ENCODE measurements around the gene CIDEB.
A peak's percentile ranks its signal among the peaks of the same experiment; 100 is the strongest.

The CIDEB gene

DNA sequence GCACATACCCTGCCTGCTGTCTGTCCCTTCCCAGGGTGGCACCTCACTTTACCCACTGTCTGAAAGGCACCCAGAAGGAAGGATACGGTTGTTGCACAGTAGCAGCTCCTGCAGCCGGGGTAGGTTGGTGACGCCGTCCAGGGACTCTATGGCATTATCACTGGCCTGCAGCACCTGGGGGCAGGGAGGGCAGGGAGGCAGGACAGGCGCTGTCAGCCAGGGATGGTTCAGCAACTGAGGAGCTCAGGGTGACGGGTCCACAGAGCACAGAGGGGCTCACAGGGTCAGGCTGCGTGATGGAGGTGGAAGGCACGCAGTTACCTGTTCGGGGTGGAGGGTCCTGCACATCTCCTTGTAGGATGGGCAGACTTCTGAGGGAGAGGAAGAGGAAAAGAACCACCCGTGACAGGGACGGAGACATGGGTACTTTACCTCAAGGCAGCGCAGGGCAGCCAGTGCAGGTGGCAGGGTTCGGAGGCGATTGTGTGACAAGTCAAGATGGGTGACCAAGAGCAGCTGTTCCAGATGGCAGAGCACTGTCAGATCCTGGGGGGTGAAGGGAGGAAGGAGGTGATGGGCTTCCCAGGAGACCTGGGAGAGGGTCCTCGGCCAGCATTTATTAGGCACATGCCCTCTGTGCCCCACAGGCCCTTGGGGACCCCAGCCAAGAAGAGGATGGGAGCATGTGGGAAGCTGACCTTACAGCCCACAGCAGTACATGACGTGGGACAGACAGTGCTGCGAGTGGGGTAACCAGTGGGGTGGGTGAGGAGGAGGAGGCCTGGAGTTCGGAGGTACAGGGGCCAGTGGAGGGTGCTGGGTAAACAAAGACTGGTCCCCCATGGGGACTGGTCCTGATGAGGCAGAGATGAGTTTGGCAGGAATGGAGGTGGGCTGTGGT, 41.2 kb downstream of the CIDEB start:
- Histone ChIP-seq H3K4me1 (ENCODE audit: insufficient read depth, poor library complexity, severe bottlenecking) (peaks cover 20% of the 10 kb centered on the region), H3K27me3 (ENCODE audit: insufficient read depth, poor library complexity, severe bottlenecking) (no peaks in the 10 kb centered on the region), H3K27ac (ENCODE audit: poor library complexity, severe bottlenecking) (peak overlapping the region; percentile 88), H3K36me3 (ENCODE audit: low read depth) (peaks cover 34% of the 10 kb centered on the region), H3K4me3 (ENCODE audit: severe bottlenecking) (no peak overlapping the region), H3K9me3 (ENCODE audit: severe bottlenecking) (no peaks in the 10 kb centered on the region)
- no peak for ATAC-seq (ENCODE audit: low read depth)
- TF ChIP-seq, protein P1, sequence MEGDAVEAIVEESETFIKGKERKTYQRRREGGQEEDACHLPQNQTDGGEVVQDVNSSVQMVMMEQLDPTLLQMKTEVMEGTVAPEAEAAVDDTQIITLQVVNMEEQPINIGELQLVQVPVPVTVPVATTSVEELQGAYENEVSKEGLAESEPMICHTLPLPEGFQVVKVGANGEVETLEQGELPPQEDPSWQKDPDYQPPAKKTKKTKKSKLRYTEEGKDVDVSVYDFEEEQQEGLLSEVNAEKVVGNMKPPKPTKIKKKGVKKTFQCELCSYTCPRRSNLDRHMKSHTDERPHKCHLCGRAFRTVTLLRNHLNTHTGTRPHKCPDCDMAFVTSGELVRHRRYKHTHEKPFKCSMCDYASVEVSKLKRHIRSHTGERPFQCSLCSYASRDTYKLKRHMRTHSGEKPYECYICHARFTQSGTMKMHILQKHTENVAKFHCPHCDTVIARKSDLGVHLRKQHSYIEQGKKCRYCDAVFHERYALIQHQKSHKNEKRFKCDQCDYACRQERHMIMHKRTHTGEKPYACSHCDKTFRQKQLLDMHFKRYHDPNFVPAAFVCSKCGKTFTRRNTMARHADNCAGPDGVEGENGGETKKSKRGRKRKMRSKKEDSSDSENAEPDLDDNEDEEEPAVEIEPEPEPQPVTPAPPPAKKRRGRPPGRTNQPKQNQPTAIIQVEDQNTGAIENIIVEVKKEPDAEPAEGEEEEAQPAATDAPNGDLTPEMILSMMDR (IDR thresholded peaks at IDR 0.05; ENCODE audit: poor library complexity, severe bottlenecking), result no peak
- DNase-seq (ENCODE audit: low spot score), result no peak

DNA sequence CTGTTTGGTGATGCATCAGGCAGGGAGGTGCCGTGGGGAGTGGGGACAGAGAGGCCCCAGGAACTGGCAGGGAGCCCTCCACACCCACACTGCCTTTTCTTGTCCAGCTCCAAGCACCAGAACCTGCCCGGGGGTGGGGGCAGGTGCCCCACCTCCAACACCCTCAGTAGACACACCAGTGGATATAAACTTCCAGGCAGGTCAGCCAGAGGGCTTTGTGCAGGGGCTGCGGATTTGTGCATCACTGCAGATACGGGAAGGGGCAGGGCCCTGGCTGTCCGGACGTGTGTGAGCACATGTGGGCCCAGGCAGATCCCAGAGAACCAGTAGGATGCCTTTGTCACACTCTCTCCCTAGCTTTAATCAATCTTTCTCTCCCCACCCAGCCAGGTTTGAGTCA, 43.5 kb downstream of the CIDEB start:
- Histone ChIP-seq H3K4me1 (ENCODE audit: insufficient read depth, poor library complexity, severe bottlenecking) (peaks cover 23% of the 10 kb centered on the region), H3K27me3 (ENCODE audit: insufficient read depth, poor library complexity, severe bottlenecking) (no peaks in the 10 kb centered on the region), H3K36me3 (ENCODE audit: low read depth) (peaks cover 34% of the 10 kb centered on the region), H3K9me3 (ENCODE audit: severe bottlenecking) (no peaks in the 10 kb centered on the region), H3K27ac (ENCODE audit: poor library complexity, severe bottlenecking) (peak overlapping the region; percentile 88), H3K4me3 (ENCODE audit: severe bottlenecking) (no peak overlapping the region)
- TF ChIP-seq, protein P1 (IDR thresholded peaks at IDR 0.05; ENCODE audit: poor library complexity, severe bottlenecking), result no peak
- ATAC-seq (ENCODE audit: low read depth) (peak; percentile 73), DNase-seq (ENCODE audit: low spot score) (no peak)

DNA sequence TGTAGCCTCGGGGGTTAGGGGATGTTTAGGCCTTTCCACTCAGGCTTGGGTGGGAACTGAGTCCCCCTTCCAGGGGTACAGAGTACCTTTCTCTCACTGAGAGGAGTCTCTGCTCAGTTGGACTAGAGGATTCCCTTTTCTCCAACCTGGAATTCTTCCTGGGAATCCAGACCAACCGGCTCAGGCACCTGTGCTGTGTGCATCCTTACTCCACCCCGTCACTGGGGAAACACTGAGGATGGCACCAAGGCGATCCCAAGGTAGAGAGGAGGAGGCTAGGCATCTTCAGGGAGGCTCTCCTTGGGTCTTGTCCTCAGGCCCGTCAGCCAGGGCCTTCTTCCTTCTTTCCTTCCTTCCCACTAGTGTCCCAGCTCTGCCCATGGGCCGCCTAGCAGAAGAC, 43.9 kb downstream of the CIDEB start:
- H3K36me3 ChIP-seq (ENCODE audit: low read depth), result peaks cover 31% of the 10 kb centered on the region
- H3K27ac ChIP-seq (ENCODE audit: poor library complexity, severe bottlenecking), result peak overlapping the region; percentile 88
- DNase-seq (ENCODE audit: low spot score), result no peak
- ATAC-seq (ENCODE audit: low read depth), result peak; percentile 11
- H3K4me1 ChIP-seq (ENCODE audit: insufficient read depth, poor library complexity, severe bottlenecking), result peaks cover 28% of the 10 kb centered on the region
- H3K27me3 ChIP-seq (ENCODE audit: insufficient read depth, poor library complexity, severe bottlenecking), result no peaks in the 10 kb centered on the region
- TF ChIP-seq, protein P1 (IDR thresholded peaks at IDR 0.05; ENCODE audit: poor library complexity, severe bottlenecking), result no peak
- H3K9me3 ChIP-seq (ENCODE audit: severe bottlenecking), result no peaks in the 10 kb centered on the region
- no peak overlapping the region for H3K4me3 ChIP-seq (ENCODE audit: severe bottlenecking)

DNA sequence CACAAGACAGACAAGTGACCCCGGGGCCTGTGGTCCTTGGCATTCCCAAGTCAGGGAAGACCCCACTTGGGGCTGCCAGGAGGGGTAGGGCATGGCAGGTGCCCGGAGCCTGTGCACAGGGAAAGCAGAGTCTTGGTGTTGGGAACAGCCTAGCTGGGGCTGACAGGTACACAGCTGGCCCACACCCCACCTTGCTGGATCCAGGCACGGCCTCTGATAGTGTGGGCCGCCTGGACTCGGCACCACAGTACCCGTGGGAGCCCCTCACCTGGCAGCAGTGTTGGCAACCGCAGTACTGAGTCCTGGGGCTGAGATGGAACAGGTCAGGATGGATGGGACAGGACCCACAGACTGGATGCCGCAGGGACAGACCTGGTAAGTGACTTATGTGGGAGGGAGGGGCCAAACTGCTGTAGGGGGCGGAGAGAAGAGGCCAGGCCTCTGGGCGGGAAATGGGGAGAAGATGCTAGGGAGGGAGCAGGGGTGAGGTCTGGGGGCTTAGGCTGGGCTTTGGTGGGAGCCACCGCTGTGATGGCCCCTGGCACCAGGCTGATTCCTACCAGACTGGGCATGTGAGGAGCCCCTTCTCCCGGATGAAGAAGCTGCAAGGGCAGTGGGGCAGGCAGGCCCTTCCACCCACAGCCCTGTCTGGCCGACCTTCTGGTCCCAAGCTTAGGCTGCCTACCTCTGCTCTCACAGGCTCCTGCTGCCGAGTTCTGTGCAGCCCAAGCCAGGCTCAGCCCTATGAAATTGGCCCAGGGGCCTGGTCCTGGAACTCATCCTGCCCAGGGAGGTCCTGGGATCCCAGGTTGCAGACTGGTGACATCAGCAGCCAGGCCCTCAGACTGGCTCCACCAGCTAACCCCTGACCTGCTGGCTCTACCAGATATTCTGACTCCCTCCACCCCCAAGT, 44.7 kb downstream of the CIDEB start, which contains the start of gene TGM1:
Gene TGM1, minus strand, starts transcription at position 357 of the 913 bp plus-strand sequence. CDS start 825 bp downstream, outside the sequence.
- TF ChIP-seq, protein P1 (IDR thresholded peaks at IDR 0.05; ENCODE audit: poor library complexity, severe bottlenecking), result no peak
- Histone ChIP-seq H3K27ac (ENCODE audit: poor library complexity, severe bottlenecking) (peak within 1 kb of the TSS; percentile 88), H3K4me3 (ENCODE audit: severe bottlenecking) (peak within 1 kb of the TSS; percentile 11), H3K27me3 (ENCODE audit: insufficient read depth, poor library complexity, severe bottlenecking) (no peaks in the 10 kb centered on the region), H3K4me1 (ENCODE audit: insufficient read depth, poor library complexity, severe bottlenecking) (peaks cover 29% of the 10 kb centered on the region), H3K36me3 (ENCODE audit: low read depth) (peaks cover 36% of the 10 kb centered on the region), H3K9me3 (ENCODE audit: severe bottlenecking) (no peaks in the 10 kb centered on the region)
- ATAC-seq (ENCODE audit: low read depth), result no peak
- no peak for DNase-seq (ENCODE audit: low spot score)
